Activated CD4-positive, alpha-beta T cell treated with anti-CD3 and anti-CD28 coated beads, Interleukin-2, Interleukin-4, amounts not matched to agents 100 ng/mL and 50 ng/mL, durations not matched to agents 16 hours and 8 hours (primary cell): ENCODE results near the gene VAV3.

ENCODE experiments used
- DNase-seq: peaks from one replicate; pipeline ENCODE4 v3.0.0-alpha.2; 2020; ENCODE audit warnings: low spot score

Gene VAV3

DNA sequence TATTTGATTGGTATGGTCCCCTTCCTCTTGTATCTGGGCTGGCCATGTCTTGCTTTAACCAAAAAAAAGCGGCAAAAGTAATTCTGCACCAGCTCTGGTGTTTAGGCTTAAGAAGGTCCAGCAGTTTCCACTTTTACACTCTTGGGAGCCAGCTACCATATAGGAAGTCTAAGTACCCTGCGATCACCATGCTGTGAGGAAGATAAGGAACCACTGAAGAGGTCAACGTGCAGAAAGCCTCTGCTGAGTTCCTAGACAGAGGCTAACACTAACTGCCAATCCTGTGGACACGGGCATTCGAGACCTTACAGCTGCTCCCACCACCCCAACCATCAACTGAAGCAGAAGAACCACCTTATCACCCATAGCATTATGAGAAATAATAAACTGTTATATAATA is 331.4 kb downstream of the VAV3 start:
- no peak for DNase-seq

DNA sequence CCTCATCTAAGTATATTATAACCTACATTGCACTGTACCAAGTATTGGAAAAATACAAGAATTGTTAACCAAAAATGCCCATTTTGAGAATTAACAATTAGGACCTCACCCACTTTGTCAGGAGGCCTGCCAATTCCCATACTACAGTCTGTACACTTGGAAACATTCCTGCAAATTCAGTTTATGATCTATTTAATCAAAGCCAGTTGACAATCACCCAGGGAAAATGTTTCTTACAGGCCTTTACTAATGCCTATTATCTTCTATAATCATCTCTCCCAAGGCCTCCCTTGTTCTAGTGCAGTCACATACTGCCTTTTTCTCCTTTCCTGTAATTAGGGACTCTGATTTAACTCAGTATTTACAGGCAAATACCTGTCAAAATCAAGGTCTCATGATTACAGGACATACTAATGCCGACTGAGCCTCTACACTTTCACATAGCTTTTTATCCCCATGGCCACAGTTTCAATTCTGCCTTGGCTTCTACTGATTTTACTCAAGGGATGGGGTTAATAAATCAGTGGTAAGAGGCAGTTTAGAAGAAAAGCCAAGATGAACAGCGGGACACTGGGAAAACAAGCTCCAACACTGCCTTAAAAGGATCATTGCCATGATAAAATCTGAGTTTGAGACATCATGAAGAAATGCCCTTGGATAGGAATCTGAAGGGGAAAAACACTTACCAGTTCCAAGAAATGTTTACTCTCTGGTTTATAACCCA is 338.7 kb downstream of the VAV3 start:
- DNase-seq: no peak

DNA sequence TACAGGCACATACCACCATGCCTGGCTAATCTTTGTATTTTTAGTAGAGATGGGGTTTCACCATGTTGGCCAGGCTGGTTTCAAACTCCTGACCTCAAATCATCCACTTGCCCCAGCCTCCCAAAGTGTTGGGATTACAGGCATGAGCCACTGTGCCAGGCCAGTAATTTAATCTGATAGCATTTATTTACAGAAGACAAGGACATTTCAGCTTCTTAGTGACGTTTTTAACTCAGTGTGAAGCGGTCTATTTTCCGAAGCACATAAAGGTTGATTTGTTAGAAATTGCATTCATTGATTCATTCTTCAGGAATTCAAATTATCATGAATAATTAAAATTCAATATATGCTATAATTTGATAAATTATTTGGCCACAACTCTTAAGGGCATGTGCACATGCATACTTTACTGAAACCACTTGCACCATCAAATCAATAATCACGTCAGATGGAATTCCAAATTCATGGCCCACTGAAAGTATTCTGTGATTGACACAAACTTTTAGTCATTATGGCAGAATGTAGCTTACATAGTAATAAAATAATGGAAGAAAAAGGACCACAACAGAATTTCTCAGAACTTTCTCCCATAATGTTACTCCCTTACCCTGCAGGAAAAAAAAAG is 339.5 kb downstream of the VAV3 start:
- DNase-seq: no peak

DNA sequence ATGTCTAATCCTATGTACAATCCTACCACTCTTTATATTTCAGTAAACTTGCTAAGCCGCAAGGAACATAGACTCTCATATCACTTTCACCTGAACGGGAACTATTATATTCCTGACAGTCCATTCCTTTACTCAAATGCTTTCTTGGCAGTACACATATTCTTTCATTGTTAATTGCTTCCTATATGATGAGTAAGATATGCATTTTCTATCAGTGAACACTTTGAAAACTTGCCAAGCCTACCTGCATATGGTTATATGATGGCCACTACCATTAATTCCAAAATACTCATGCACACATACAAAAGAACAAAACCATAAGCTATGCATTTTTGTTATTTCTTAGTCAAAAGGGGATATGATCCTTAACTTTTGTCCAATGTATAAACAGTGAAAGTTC is 341.5 kb downstream of the VAV3 start:
- DNase-seq: no peak

DNA sequence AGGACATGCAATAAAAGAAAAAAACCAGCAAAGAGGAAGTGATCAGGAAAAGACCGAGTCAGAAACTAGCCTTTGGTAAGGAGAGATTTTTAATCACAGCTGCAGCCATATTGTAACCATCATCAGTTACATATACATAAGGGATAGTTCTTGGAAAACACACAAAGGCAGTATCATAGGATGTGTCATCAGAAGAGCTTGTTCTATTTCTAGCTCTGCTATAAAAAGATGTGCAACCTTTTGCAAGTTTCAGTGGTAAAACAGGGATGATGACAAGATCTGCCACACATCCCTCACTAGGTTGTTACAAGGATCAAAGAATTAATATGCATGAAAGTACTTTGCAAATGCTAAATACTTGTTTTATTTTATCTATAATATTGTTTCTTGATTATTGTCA is 342.0 kb downstream of the VAV3 start:
- DNase-seq: peak; percentile 38

DNA sequence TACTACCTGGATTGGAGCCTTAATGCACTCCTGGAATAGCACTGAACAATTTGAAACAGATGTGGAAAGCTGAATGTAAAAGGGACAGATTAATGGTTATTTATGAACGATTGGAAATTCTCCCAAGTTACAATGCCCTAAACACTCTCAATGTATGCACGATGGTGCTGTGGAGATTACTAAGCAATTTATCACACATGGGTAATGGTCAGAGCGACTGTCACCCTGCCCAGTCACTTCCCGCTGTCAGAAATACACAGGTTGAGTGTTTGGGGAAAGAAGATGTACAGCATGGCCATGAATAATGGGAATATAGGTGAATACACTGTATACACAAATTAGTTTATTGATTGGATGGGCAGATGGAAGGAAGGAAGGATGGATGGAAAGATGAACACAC is 342.4 kb downstream of the VAV3 start:
- no peak for DNase-seq

DNA sequence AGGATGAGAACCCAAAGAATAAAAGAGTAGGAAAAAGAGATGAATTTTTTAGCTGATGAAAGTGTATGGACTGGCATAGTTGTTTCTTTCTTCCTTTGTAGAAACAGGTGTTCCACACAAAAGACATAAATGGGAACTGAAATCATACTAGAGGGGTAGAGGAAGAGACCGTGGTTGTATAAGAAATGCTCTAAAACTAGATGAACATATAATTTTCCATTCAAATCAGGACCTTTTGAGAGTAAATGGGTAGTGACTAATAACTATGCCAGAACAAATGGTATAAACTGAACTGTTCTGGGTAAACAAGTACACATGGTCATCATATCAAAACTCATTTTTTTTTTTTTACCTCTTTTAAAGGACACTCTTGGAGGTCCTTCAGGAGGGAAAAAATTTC is 344.2 kb downstream of the VAV3 start:
- DNase-seq: no peak

DNA sequence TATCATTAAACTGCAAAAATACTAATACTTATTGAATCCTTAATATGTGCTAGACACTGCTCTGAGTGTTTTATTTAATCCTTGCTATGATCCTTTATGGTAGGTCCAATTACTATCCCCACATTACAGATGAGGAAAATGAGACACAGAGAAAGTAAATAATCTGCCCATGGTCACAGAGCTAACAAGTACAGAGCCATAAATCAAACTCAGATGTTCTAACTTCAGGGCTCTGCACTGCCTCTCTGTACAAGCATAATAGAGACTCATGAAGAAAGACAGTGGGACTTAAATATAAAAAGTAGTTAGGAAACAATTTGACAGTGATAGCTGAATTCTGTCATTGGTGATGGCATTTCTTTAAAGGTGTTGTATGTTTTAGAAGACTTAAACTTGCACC is 346.4 kb downstream of the VAV3 start:
- no peak for DNase-seq

DNA sequence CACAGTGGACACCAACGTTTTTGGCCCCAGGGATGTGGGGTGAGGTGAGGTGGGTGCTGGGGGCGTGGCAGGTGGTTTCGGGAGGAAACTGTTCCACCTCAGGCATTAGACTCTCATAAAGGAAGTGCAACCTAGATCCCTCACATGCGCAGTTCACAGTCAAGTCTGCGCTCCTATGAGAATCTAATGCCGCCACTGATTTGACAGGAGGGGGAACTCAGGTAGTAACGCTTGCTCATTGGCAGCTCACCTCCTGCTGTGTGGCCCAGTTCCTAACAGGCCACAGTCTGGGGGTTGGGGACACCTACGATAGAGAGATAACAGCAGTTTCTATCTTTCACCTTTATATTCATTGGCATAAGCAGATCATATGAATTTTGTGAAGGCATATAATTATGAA is 347.1 kb downstream of the VAV3 start:
- DNase-seq: no peak

DNA sequence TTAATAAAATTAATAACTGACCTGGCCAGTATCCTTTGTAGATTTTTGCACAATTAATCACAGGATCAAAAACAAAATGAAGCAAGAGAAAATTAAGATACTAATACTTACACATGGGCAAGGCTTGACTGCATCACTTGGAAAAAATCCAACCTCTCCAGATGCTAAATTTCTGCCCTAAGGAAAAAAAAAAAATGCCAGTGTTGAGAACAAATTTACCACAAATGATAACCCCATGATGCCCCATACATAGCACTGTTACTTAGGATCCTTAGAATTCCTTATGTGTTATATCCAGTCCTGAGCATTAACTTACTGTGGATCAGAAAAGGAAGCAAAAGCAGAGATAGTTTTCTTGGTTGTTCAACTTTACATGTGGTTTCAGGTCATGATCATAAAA is 347.5 kb downstream of the VAV3 start:
- DNase-seq: no peak

DNA sequence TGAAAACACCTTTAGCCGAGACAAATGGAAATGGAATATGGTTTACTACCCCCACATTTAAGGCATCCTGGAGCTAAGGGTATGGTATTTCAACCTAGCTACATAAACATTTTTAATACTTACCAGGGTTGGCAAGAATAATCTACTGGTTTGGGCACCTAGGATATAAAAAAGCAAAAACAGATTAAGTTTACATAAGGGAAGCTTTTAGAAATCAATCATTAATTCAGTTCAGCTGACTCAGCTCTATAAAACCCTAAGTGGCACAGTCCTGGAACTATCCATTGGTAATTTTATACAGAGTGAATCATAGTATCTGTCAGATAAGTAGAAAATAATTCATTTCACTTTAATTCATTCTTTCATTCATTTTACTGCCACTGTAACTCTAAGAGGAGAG is 355.2 kb downstream of the VAV3 start:
- no peak for DNase-seq

DNA sequence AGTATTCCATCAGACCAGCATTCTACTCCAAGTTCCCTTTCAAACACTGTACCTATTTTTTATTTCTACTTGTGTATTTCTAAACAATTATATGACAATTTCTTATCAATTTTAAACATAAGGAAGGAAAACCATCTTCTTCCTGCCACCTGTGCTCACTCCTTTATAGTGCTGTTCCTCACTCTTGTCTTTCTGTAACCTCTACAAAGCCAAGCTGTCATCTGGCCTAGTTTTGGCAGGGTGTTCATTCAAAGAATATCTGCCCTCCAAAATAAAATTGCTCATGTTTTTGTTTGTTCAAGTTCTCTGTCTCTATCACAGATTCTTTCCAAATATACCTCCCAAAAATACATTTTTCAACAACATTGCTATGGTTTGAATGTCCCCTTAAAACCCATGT is 360.2 kb downstream of the VAV3 start:
- DNase-seq: no peak

DNA sequence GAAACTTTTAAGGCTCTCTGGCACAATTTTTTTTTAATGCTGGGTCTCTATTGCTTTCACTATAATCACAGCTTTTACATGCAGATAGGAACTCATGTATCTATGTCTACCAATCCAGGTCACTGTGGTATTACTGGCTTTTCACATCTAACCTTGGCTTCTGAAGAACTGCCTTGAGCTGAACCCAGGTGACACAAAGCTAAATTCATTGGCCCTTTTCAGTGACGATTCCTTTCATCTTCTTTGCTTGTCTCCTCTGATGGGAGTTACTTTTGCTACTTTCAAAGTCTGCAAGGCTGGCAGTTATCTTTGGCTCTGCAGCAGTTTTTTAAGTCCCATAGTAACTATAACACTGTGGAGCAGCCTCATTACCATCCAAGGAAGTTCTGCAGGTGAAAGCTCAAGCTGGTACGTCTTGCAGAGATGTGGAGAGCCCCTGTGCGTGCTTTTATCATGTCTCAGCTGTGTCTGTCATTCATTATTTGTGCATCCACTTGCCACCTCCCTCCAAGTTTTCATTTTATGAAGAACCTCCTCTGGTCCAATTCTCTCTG is 364.3 kb downstream of the VAV3 start:
- no peak for DNase-seq

DNA sequence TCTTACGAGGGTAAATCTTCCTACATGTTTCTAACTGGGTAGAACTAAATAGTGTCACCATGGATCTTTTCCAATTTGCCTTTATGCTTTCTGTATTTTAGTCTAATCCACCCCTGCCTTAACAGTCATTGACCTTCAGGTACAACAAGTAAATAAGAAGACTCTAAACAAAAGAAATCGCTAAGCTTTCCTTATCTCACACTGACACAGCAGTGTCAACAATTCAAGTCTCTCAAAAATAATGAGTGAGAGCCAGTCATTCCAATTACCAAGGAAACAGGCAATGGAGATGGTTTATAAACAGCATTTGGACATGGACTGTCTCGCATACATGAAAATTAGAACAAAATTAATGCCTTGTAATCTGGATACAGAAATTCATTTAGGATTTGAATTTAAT is 365.8 kb downstream of the VAV3 start:
- DNase-seq: no peak

DNA sequence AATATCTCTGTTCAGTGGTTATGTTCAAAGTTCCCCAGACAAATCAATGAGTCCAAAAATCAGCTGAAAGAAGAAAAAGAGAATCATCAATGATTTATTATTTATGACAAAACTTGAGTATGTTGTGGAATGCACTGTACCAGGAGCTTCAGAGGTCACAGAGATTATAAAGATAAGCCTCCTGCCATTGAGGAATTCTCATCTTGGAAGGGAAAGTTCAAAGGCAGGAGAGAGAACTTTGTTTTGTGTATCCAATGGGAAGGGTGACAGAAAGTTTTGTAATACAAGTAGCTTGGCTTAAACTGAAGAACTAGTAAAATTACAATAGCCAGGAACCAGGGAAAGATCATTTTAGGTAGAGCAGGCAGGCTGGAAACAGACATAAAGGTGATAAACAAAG is 367.7 kb downstream of the VAV3 start:
- no peak for DNase-seq

DNA sequence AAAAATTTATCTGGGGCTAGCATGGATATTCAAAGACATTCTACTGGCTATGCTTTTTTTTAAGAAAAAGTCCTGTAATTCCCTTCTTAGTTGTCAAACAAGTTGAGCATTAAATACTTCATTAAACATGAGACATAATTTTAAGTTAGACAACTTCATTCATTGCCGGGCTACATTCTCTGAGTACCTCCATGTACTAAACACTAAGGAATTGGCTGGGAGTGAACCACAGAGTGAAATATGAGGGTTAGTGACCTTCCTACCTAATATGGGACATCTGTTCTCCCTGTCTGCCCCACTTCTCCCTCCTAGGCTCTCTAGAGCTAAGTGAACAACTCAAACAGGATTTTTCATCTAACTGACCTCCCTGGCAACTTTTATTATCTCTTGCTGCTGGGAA is 370.4 kb downstream of the VAV3 start:
- DNase-seq: no peak

DNA sequence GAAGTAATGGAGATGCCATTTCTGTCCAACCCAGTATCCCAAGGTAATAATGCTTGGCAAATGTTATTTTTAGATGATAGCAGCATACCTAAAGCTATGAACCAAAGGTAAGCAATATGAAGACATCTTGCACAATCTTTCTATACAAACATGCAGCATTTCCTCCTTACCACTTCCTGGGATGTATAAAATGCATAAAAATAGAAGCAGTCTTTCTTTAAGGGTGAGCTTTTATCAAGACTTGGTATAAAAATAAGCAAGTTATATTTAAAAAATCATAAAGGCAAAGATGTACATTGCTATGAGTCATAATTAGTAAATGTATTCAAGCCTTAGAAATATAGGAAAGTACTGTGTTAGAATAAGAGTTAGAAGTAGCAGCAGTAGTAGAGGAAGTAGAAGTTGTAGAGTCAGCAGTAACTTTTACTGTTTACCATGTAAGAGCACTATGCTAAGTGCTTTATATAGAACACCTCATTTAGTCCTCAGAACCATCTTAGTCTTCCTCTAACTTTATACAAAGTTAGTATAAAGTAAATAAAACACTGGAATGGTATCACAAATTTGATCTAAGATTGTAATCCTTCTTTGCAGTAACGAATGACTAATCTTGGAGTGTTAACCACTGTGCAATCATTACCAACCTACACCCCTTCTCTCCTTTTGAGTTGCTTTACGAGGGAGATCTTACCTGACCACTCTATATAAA is 371.3 kb downstream of the VAV3 start:
- DNase-seq: peak; percentile 57

DNA sequence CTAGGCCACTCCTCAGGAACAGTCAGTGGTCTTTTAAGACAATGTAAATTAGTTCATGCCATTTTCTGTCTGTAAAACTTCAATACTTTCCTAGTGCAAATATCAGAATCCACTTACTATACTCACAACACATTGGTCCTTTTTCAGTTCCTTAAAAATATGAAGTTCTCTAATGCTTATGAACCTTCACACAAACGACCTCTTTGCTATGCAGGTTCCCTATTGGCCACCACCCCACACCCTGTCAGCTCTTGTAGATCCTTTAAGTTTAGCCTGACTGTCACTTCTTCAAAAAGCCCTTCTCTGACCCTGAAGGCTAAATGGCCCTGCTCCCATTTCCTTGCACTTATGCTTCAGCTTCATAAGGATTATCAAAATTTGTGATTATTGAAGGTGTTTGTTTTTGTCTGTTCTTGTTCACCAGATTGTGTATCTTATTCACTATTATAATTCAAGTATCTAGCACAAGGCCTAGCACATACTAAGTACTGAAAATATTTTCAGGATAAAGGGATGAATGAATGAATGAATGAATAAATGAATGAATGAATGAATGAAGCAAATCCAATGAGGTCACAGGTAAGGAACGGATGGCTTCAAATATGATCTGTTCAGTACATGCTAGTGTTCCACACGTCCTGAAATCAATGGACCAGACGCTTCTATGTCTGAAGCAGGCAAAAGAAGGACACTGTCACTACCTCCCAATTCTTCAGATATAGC is 373.9 kb downstream of the VAV3 start:
- no peak for DNase-seq

DNA sequence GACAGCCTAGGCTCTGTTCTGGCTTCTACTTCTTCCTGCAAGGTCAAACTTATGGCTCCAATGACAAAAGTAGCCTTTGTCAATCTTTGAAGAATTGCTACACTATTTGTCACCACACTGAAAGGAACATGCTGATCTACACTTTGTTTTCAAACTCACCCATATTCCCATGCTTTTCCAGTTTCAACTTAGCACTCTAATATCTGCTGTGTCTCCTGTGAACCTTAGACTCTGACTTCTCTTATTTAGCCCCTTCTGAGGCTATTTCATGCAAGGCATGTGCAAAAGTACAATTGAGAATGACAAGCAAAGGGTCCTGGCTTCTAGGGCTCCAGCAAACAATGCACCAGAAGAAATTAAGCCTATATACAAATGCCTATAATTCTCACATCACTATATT is 374.9 kb downstream of the VAV3 start:
- DNase-seq: no peak

DNA sequence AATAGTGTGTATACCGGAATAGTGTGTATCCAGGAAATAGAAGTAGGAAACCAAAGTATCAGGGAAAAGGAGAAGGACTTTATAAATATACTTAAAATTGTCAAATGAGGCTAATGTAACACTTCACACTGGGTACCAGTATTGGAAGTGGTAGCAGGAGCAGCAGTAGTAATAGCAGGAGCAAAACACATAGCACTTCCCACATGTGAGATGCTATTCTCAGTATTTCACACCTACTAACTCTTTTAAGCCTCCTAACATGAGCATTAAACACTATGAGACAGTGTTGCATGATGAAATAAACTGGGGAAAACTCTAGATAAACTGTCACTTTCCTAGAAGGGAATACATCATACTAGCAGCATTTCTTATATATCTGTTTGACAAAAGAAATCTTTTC is 376.7 kb downstream of the VAV3 start:
- no peak for DNase-seq

DNA sequence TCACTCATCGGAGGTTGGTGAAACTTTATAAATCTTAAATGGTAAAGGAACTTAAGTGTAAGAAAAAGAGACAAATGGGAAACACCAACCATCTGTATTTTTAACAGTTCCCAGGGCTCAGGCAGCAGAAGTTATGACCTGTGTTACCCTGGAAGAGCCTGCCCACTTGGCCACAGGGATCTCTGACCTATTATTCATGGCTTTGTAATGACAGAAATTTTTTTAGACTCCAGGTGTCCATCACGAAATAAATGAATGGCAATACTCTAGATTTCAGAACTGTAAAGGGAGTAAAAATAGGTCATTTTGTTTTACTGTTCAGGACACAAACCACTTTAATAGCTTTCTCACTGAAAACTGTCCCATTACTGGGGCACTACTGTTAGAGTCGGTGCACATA is 389.8 kb downstream of the VAV3 start:
- DNase-seq: no peak

DNA sequence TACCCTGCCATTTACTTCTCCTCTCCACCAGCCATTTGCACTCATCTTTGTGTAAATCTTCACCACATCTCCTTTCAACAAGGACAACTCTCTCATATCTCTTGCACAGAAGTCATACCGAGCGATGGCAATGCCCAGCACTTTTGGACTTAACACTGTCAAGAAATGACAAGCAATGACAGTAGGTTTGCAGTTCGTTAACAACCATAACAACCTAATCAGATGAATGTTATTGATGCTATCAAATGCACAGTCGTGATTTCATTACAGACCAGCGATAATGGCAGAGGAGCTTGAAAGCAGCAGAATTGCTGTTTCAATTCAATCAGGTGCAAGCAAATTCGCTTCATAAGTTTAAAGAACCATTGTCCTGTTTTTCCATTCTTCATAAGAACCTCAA is 390.9 kb downstream of the VAV3 start:
- DNase-seq: no peak
